GM10248 (cell line): ENCODE measurements around the gene DNAH6.
"Not testable (repeated sequence)": the region's sequence is repeated elsewhere in the genome, so short reads cannot be mapped to it uniquely, and the experiment has no call there.

Experiments used
- CTCF ChIA-PET: fragments of 300-600 bp; sonication (Branson Sonifier 250); formaldehyde crosslinking; extraction: SDS; loops from one replicate; lab custom pipeline; 2021; ENCODE audit warnings: antibody characterized with exemption; lab: Yijun Ruan, JAX
- POLR2A ChIA-PET: fragments of 350-650 bp; sonication (Branson Sonifier 250); formaldehyde crosslinking; extraction: SDS; loops from one replicate; lab custom pipeline; 2020; ENCODE audit warnings: antibody characterized with exemption; lab: Yijun Ruan, JAX
- DNase-seq: peaks from one replicate; pipeline ENCODE4 v3.0.0; 2012; ENCODE audit errors: extremely low spot score
- CTCF ChIP-seq: IDR thresholded peaks from 2 replicates; pipeline ENCODE4 v1.5.1; 2012; ENCODE audit warnings: mild to moderate bottlenecking, low read depth; ENCODE audit errors: extremely low read depth, missing control alignments, control extremely low read depth

The DNAH6 gene

DNA sequence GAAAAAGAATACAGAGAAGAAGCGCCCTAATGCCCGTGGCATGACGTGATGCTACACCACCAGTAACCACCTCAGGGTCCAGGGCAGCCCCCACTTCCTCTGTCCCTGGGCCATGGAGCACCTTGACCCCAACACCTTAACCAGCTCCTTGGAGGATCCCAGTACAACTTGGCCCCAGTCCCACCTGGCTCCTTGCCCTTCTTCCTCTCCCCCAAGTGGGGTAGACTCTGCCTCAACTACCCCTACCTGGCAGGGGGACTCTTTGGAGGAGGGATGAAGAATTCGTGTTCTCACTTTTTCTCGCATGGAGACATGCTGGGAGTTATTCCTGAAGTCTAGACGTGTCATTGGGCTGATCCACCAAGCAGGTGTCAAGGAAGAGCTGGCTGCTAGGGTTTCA, 345.7 kb downstream of the DNAH6 start:
- no peak for DNase-seq
- no peak for TF ChIP-seq CTCF
- POLR2A ChIA-PET, result no interaction called here
- CTCF ChIA-PET, result interaction anchor here (0.8 to 2.2 kb wide), 6 partner anchors 9 to 365 kb away, joined by 3 to 8 read pairs (median 4); no protein-coding TSS in a partner anchor

DNA sequence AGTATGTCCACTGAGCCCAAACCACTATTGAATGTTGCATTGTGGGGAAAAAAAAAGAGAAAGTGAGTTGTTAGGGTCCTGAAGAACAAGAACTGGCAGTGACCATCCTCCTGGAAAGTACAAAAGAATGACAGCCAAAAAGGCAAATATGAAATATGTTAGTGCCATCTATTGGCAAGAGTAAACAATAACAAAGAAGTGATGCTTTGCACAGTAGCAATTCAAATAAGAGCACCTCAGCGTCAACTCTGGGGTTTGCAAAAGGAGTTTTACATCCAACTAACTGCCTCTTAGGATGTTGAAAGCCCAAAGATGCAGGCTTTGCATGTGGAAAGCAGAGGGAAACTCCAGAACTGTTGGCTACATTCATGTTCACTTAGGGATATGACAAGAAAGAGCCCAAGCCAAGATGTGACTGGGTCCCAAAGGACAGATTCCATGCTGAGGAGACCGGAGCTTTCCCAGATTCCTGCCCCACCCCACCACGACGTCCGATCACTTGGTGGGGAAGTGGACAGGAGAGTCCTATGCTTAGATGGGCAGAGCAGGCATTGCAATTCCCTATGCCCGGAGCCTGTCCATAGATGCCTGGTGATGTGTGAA, 349.0 kb downstream of the DNAH6 start:
- peak; percentile 61 for DNase-seq
- ChIA-PET POLR2A (no interaction called here), CTCF (interaction anchor here (0.7 to 1.5 kb wide), 8 partner anchors 11 to 374 kb away, joined by 3 to 5 read pairs (median 3); partner anchors contain the start of gene TRABD2A)
- TF ChIP-seq CTCF, result peak; percentile 40

DNA sequence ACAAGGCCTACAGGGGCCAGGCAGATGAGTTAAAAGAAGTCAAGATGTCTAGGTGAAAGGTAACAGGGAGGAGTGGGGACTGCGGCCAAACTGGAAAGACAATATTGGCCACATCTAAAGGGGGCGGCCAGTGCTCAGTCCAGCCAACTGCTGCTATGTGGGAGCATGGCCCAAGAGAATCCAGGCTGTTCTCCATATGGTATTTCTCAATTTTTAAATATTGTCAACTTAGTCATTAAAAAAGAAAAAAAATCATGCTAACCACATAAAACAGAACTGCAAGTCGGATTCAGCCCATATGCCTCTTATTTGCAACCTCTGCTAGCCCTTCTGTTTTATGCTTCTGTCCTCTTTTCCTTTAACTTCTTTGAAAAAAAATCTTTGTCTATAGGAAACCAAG, 349.8 kb downstream of the DNAH6 start:
- no peak for TF ChIP-seq CTCF
- CTCF ChIA-PET, result interaction anchor here (1.3 kb wide), 1 partner anchor 374 kb away, joined by 3 read pairs; no protein-coding TSS in a partner anchor
- POLR2A ChIA-PET, result no interaction called here
- no peak for DNase-seq

GRCh38 chr2:84868327-84868726, 352.0 kb downstream of the DNAH6 start:
- CTCF ChIA-PET, result interaction anchor here (0.9 to 5.4 kb wide), 4 partner anchors 10 to 87 kb away, joined by 3 to 46 read pairs (median 3); no protein-coding TSS in a partner anchor

More at GRCh38 chr2:84868327-84868726, 352.0 kb downstream of the DNAH6 start:
- DNase-seq, POLR2A ChIA-PET: not testable (repeated sequence)
